ENCODE measurements around the gene ZNF107. TPM values are rescaled to one million over a fixed set of nuclear protein-coding genes. Genes with fewer than 3 reads are reported as not detected.
A peak's percentile ranks its signal among the peaks of the same experiment; 100 is the strongest.

Gene ZNF107
- total RNA-seq, 2 donors from 2014 or later = 9.0 to 9.7 TPM

DNA sequence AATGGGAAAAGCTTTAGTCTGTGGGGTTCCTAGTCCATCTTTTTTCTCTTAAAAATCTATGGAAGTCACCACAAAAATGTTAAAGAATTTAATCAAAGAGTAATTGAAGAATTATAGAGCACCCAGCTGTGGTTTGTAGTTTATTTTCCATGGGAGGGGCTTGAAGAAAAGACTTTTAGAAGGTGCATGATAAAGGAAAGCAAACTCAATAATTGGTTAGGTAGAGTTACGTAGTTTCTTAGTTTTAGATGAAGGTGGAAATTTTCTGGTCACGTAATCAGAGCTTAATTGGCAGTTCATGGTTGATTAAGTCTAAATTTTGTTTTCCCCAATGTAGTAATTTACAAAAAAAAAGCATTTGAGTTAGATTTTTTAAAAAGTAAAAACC lies 724 bp downstream of the ZNF107 start:
- intact Hi-C loops (cut with DNase I) = loop anchor here (10.0 kb wide), 1 partner anchor 352 kb away; the partner anchor contains the start of gene ZNF736
- TF ChIP-seq POLR2A (IDR thresholded peaks at IDR 0.05) = no peak
- TF ChIP-seq POLR2AphosphoS5 (IDR thresholded peaks at IDR 0.05) = no peak
- TF ChIP-seq, protein P1, sequence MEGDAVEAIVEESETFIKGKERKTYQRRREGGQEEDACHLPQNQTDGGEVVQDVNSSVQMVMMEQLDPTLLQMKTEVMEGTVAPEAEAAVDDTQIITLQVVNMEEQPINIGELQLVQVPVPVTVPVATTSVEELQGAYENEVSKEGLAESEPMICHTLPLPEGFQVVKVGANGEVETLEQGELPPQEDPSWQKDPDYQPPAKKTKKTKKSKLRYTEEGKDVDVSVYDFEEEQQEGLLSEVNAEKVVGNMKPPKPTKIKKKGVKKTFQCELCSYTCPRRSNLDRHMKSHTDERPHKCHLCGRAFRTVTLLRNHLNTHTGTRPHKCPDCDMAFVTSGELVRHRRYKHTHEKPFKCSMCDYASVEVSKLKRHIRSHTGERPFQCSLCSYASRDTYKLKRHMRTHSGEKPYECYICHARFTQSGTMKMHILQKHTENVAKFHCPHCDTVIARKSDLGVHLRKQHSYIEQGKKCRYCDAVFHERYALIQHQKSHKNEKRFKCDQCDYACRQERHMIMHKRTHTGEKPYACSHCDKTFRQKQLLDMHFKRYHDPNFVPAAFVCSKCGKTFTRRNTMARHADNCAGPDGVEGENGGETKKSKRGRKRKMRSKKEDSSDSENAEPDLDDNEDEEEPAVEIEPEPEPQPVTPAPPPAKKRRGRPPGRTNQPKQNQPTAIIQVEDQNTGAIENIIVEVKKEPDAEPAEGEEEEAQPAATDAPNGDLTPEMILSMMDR (IDR thresholded peaks at IDR 0.05) = no peak
- H3K27me3 ChIP-seq (replicated peaks; ENCODE audit: insufficient read depth) = no peaks in the 10 kb centered on the region
- peak overlapping the region; percentile 70 to 75 for H3K27ac ChIP-seq
- H3K4me1 ChIP-seq (replicated peaks) = no peaks in the 10 kb centered on the region
- peak overlapping the region; percentile 70 to 71 for H3K4me3 ChIP-seq
- DNase-seq (ENCODE audit: low spot score) = no peak
- H3K36me3 ChIP-seq = no peaks in the 10 kb centered on the region
- 47% methylated on average over 2 of the region's 2 CpGs for WGBS
- H3K9me3 ChIP-seq = no peaks in the 10 kb centered on the region

DNA sequence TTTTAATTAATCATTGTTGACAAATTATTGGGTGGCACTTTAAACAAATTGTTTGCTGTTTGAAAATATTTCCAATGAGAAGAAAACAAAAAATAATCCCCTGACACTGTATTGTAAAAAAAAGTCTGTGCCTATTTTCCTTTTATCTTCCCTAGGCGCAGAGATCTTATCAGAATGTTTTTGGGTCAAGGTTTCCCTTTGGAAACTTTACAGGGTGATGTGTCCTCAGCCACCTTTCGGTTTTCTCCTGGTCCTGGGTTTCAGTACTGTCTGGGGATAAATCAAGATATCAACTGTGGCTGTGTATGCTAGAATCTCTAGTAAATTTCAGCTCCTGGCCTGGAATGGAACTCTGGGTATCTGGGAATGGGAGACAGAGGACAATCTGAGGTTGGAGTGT lies 1.4 kb downstream of the ZNF107 start:
- intact Hi-C loops (cut with DNase I) = loop anchor here (10.0 kb wide), 1 partner anchor 353 kb away; the partner anchor contains the start of gene ZNF736
- WGBS = 56% methylated on average over 2 of the region's 2 CpGs
- Histone ChIP-seq H3K27me3 (replicated peaks; ENCODE audit: insufficient read depth) (no peaks in the 10 kb centered on the region), H3K36me3 (no peaks in the 10 kb centered on the region), H3K4me3 (no peak overlapping the region), H3K27ac (no peak overlapping the region), H3K9me3 (no peaks in the 10 kb centered on the region), H3K4me1 (replicated peaks) (no peaks in the 10 kb centered on the region)
- DNase-seq (ENCODE audit: low spot score) = no peak
- TF ChIP-seq POLR2A (IDR thresholded peaks at IDR 0.05) = no peak
- no peak for TF ChIP-seq POLR2AphosphoS5 (IDR thresholded peaks at IDR 0.05)
- TF ChIP-seq, protein P1 (IDR thresholded peaks at IDR 0.05) = no peak

DNA sequence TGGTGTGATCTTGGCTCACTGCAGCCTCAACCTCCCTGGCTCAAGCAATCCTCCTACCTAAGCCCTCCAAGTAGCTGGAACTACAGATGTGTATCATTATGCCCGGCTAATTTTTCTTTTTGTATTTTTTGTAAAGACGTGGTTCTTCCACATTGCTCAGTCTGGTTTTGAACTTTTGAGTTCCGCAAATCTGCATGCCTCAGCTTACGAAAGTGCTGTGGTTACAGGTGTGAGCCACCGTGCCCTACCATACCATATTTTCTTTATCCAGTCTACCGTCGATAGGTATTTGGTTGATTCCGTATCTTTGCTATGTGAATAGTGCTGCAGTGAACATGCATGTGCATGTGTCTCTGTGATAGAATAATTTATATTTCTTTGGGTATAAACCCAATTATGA lies 6.5 kb downstream of the ZNF107 start:
- no peak overlapping the region for H3K4me3 ChIP-seq
- no peak overlapping the region for H3K27ac ChIP-seq
- WGBS = 96% methylated on average over 8 of the region's 8 CpGs
- no peaks in the 10 kb centered on the region for H3K27me3 ChIP-seq (replicated peaks; ENCODE audit: insufficient read depth)
- intact Hi-C loops (cut with DNase I) = no loop called here
- H3K4me1 ChIP-seq (replicated peaks) = no peaks in the 10 kb centered on the region
- DNase-seq (ENCODE audit: low spot score) = no peak
- H3K36me3 ChIP-seq = no peaks in the 10 kb centered on the region
- no peaks in the 10 kb centered on the region for H3K9me3 ChIP-seq
- no peak for TF ChIP-seq POLR2AphosphoS5 (IDR thresholded peaks at IDR 0.05)
- TF ChIP-seq, protein P1 (IDR thresholded peaks at IDR 0.05) = no peak
- TF ChIP-seq POLR2A (IDR thresholded peaks at IDR 0.05) = no peak

DNA sequence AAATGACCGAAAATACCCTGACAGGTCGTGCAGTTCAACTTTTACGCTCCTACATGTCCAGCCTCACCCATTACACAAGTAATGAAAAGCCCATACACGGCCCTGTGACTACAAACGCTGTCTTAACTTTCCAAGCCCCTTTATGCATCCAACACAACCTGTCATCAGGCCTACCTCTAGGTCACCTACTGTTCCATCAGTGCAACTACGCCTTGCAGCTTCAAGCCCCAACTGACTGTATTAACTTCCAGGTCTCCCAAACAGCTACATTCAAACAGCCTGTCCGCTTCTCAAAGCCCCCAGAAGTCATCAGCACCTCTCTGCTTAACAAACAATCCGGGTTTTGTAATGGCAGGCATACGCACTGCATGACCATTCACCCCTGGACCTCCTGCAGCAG lies 19.2 kb downstream of the ZNF107 start:
- TF ChIP-seq POLR2AphosphoS5 (IDR thresholded peaks at IDR 0.05) = no peak
- TF ChIP-seq POLR2A (IDR thresholded peaks at IDR 0.05) = no peak
- TF ChIP-seq, protein P1 (IDR thresholded peaks at IDR 0.05) = no peak
- Histone ChIP-seq H3K27me3 (replicated peaks; ENCODE audit: insufficient read depth) (no peaks in the 10 kb centered on the region), H3K36me3 (peaks cover 0 to 7% of the 10 kb centered on the region in 2 donors), H3K9me3 (no peaks in the 10 kb centered on the region), H3K4me3 (no peak overlapping the region), H3K27ac (peak overlapping the region in 1 of 2 donors; percentile 64), H3K4me1 (replicated peaks) (no peaks in the 10 kb centered on the region)
- intact Hi-C loops (cut with DNase I) = no loop called here
- WGBS = 98% methylated on average over 9 of the region's 9 CpGs
- no peak for DNase-seq (ENCODE audit: low spot score)

DNA sequence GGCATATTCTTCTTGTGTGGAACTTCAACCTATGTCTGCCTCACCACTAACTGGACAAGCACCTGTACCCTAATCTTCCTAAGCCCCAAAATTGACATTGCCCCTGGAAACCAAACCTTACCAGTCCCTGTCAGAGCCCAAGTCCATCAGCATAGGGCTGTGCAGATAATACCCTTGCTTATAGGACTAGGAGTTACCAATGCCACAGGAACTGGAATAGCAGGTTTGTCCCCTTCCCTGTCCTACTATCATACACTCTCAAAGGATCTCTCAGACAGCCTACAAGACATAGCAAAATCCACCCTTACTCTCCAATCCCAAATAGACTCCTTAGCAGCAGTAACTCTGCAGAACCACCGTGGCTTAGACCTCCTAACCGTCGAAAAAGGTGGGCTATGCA lies 19.8 kb downstream of the ZNF107 start:
- H3K4me3 ChIP-seq = no peak overlapping the region
- peak; percentile 68 for DNase-seq (ENCODE audit: low spot score)
- peak overlapping the region; percentile 44 to 64 for H3K27ac ChIP-seq
- intact Hi-C loops (cut with DNase I) = no loop called here
- peaks cover 0 to 7% of the 10 kb centered on the region in 2 donors for H3K36me3 ChIP-seq
- no peaks in the 10 kb centered on the region for H3K27me3 ChIP-seq (replicated peaks; ENCODE audit: insufficient read depth)
- H3K4me1 ChIP-seq (replicated peaks) = no peaks in the 10 kb centered on the region
- no peaks in the 10 kb centered on the region for H3K9me3 ChIP-seq
- TF ChIP-seq POLR2A (IDR thresholded peaks at IDR 0.05) (no peak), POLR2AphosphoS5 (IDR thresholded peaks at IDR 0.05) (peak; percentile 48)
- TF ChIP-seq, protein P1 (IDR thresholded peaks at IDR 0.05) = no peak
- WGBS = 66% methylated on average over 3 of the region's 3 CpGs
